ENCODE data around the gene RFX5.

- TF ChIP-seq CTCF (IDR thresholded peaks at IDR 0.05) (no peak), EZH2 (IDR thresholded peaks at IDR 0.05; ENCODE audit: borderline replicate concordance, insufficient read depth, low read depth, low read length, poor library complexity, severe bottlenecking) (no peak)
These were observed 39.0 kb upstream of the RFX5 start for GRCh38 chr1:151386002-151386401.

Measured in B cell (primary cell).